Mesendoderm (in vitro differentiated cells): ENCODE results near the gene CNTLN.
A peak's percentile ranks its signal among the peaks of the same experiment; 100 is the strongest.
"Not testable (repeated sequence)": the region's sequence is repeated elsewhere in the genome, so short reads cannot be mapped to it uniquely, and the experiment has no call there.

Source experiments
- DNase-seq: peaks from one replicate; pipeline ENCODE4 v3.0.0; 2013
- H2AK5ac ChIP-seq: 2 replicates; pipeline ENCODE4 v1.6.1; 2013; ENCODE audit warnings: low read length, inconsistent platforms
- H2BK120ac ChIP-seq: 2 replicates; pipeline ENCODE4 v1.6.1; 2013; ENCODE audit warnings: low read depth, mild to moderate bottlenecking, low read length, moderate library complexity, mixed read lengths
- H2BK15ac ChIP-seq: replicated peaks from 2 replicates; pipeline ENCODE4 v1.6.1; 2013; ENCODE audit warnings: low read depth, mild to moderate bottlenecking, moderate library complexity
- H2BK5ac ChIP-seq: 2 replicates; pipeline ENCODE4 v1.6.1; 2013; ENCODE audit warnings: low read length, inconsistent platforms
- H3K18ac ChIP-seq: 2 replicates; pipeline ENCODE4 v1.6.1; 2013; ENCODE audit warnings: mild to moderate bottlenecking, low read length, mixed read lengths
- H3K23ac ChIP-seq: one replicate; pipeline ENCODE4 v1.6.1; 2013; ENCODE audit warnings: low read length
- H3K27ac ChIP-seq: 2 replicates; pipeline ENCODE4 v1.5.1; 2013; ENCODE audit warnings: low read depth, mild to moderate bottlenecking, inconsistent platforms, low read length, moderate library complexity
- H3K27me3 ChIP-seq: 2 replicates; pipeline ENCODE4 v1.6.1; 2013; ENCODE audit warnings: low read length, control low read depth, mild to moderate bottlenecking, inconsistent platforms; ENCODE audit not compliant: insufficient read depth, poor library complexity
- H3K36me3 ChIP-seq: 2 replicates; pipeline ENCODE4 v1.6.1; 2013; ENCODE audit warnings: low read length, inconsistent platforms; ENCODE audit not compliant: control insufficient read depth, insufficient read depth
- H3K4ac ChIP-seq: one replicate; pipeline ENCODE4 v1.6.1; 2013; ENCODE audit warnings: low read depth, mild to moderate bottlenecking, low read length, moderate library complexity
- H3K4me1 ChIP-seq: 2 replicates; pipeline ENCODE4 v1.6.1; 2013; ENCODE audit warnings: low read depth, low read length, inconsistent platforms; ENCODE audit not compliant: control insufficient read depth
- H3K4me2 ChIP-seq: 2 replicates; pipeline ENCODE4 v1.6.1; 2013; ENCODE audit warnings: low read length
- H3K4me3 ChIP-seq: 2 replicates; pipeline ENCODE4 v1.5.1; 2013; ENCODE audit warnings: mild to moderate bottlenecking, low read length
- H3K56ac ChIP-seq: one replicate; pipeline ENCODE4 v1.6.1; 2013; ENCODE audit warnings: low read length
- H3K79me1 ChIP-seq: 2 replicates; pipeline ENCODE4 v1.6.1; 2013; ENCODE audit warnings: low read length, inconsistent platforms
- H3K79me2 ChIP-seq: 2 replicates; pipeline ENCODE4 v1.6.1; 2013; ENCODE audit warnings: mild to moderate bottlenecking, low read length; ENCODE audit not compliant: control insufficient read depth, insufficient read depth
- H3K9ac ChIP-seq: 2 replicates; pipeline ENCODE4 v1.6.1; 2013; ENCODE audit warnings: low read length, inconsistent platforms
- H4K5ac ChIP-seq: one replicate; pipeline ENCODE4 v1.6.1; 2013; ENCODE audit warnings: low read length
- H4K8ac ChIP-seq: one replicate; pipeline ENCODE4 v1.6.1; 2013; ENCODE audit warnings: low read depth, mild to moderate bottlenecking, control low read depth, low read length, moderate library complexity
- WGBS: extraction: QIAGEN DNeasy Blood & Tissue Kit; methylation state at CpG from one replicate; pipeline ENCODE4 v1.1.7; 2013; ENCODE audit warnings: low lambda C conversion rate, missing lambda C conversion rate; ENCODE audit not compliant: insufficient coverage; ENCODE audit errors: extremely low coverage; 5-methylcytosine and 5-hydroxymethylcytosine counted together

The CNTLN gene

DNA sequence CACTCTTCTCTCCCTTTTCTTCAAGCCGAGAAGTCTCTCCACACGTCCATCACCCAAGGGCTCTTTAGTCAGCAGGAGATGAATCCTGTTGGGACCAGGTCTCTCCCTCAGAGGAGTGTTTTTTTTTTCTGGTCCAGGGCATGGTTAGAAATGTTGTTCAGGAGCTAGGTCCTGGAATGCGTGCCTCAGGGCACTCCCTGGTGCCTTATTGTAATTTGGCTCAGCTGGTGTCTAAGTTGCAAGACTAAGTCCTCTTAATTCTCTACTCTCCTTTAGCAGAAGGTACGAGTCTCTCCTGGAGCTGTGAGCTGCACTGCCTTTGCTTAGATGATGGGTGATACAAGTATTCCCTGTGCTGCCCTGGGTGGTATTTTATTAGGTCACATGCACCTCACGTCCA, 111.9 kb downstream of the CNTLN start:
- Histone ChIP-seq H3K36me3 (no peaks in the 10 kb centered on the region), H3K9ac (no peak overlapping the region), H3K4me2 (no peak overlapping the region), H4K8ac (no peak overlapping the region), H3K27me3 (no peaks in the 10 kb centered on the region), H2BK5ac (no peak overlapping the region), H2BK120ac (no peak overlapping the region), H3K4me1 (no peaks in the 10 kb centered on the region), H3K23ac (no peak overlapping the region), H3K79me2 (no peaks in the 10 kb centered on the region), H3K4ac (no peak overlapping the region), H3K27ac (no peak overlapping the region), H3K18ac (no peak overlapping the region), H3K79me1 (no peaks in the 10 kb centered on the region), H3K56ac (no peak overlapping the region), H2BK15ac (no peak overlapping the region), H3K4me3 (no peak overlapping the region), H2AK5ac (no peak overlapping the region), H4K5ac (no peak overlapping the region)
- WGBS: no CpG with 5 or more reads among the region's 5 CpGs
- peak; percentile 22 for DNase-seq

DNA sequence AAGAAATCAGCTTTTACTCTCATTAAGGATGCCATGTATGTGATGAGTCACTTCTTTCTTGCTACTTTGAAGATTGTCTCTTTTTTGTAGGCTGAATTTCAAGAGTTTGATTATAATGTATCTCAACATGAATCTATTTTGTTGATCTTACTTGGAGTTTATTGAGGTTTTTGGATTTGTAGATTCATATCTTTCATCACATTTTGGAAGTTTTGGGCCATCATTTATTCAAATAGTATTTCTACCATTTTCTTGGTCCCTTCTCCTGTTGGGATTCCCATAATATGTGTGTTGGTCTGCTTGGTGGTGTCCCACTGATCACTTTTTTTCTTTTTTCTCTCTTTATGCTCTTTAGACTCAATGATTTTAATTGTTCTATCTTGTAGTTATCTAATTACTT, 116.3 kb downstream of the CNTLN start:
- Histone ChIP-seq H2BK15ac (no peak overlapping the region), H2BK120ac (no peak overlapping the region)

GRCh38 chr9:17268531-17269188, 133.8 kb downstream of the CNTLN start:
- not testable (repeated sequence) for H3K18ac ChIP-seq, H4K5ac ChIP-seq, H2BK120ac ChIP-seq, H3K56ac ChIP-seq, H3K79me2 ChIP-seq, H3K27me3 ChIP-seq, H3K79me1 ChIP-seq, H4K8ac ChIP-seq, H2AK5ac ChIP-seq, H2BK15ac ChIP-seq, H3K27ac ChIP-seq, H2BK5ac ChIP-seq, H3K36me3 ChIP-seq, H3K4me2 ChIP-seq, H3K4me3 ChIP-seq, H3K4ac ChIP-seq, H3K4me1 ChIP-seq, H3K9ac ChIP-seq, H3K23ac ChIP-seq
- no CpG with 5 or more reads among the region's 19 CpGs for WGBS
- DNase-seq: peak; percentile 68

More for the DNA sequence above, 116.3 kb downstream of the CNTLN start:
- Histone ChIP-seq H3K18ac (no peak overlapping the region), H3K23ac (no peak overlapping the region), H2AK5ac (no peak overlapping the region), H3K4me3 (no peak overlapping the region), H4K8ac (no peak overlapping the region), H3K79me1 (no peaks in the 10 kb centered on the region), H3K36me3 (no peaks in the 10 kb centered on the region), H3K9ac (no peak overlapping the region), H3K27me3 (no peaks in the 10 kb centered on the region), H3K27ac (no peak overlapping the region), H3K56ac (no peak overlapping the region), H3K4ac (no peak overlapping the region), H3K4me2 (no peak overlapping the region), H4K5ac (no peak overlapping the region), H3K4me1 (no peaks in the 10 kb centered on the region), H3K79me2 (no peaks in the 10 kb centered on the region), H2BK5ac (no peak overlapping the region)
- DNase-seq: no peak

DNA sequence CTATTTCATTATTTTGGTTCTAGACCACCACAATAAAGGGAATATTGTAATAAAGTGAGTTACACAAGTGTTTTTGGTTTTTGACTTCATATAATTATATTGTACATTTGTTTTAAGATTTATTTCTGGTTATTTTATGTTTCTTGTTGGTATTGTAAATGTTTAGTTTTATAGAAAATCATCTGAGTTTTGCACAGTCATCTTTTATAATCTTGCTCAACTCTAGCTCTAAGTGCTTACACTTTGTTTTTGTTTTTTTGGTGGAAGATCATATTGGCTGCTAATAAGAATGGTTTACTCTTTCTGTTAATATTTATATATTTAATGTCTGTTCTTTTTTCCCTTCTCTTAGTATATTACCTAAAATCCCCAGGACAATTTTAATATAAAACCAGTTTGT, 135.0 kb downstream of the CNTLN start:
- Histone ChIP-seq H3K18ac (no peak overlapping the region), H2BK5ac (no peak overlapping the region), H3K79me1 (no peaks in the 10 kb centered on the region), H3K36me3 (no peaks in the 10 kb centered on the region), H4K5ac (no peak overlapping the region), H3K9ac (no peak overlapping the region), H3K23ac (no peak overlapping the region), H3K4me3 (no peak overlapping the region), H3K56ac (no peak overlapping the region), H2AK5ac (no peak overlapping the region), H3K27me3 (no peaks in the 10 kb centered on the region), H2BK120ac (no peak overlapping the region), H3K79me2 (no peaks in the 10 kb centered on the region), H3K27ac (no peak overlapping the region), H4K8ac (no peak overlapping the region), H2BK15ac (no peak overlapping the region), H3K4me2 (no peak overlapping the region), H3K4ac (no peak overlapping the region), H3K4me1 (no peaks in the 10 kb centered on the region)
- DNase-seq: no peak

GRCh38 chr9:17272536-17272935, 137.7 kb downstream of the CNTLN start:
- no peaks in the 10 kb centered on the region for H3K36me3 ChIP-seq
- H3K79me1 ChIP-seq: no peaks in the 10 kb centered on the region
- H3K27ac ChIP-seq: no peak overlapping the region
- no peak overlapping the region for H4K8ac ChIP-seq
- H3K4me2 ChIP-seq: no peak overlapping the region
- H3K18ac ChIP-seq: no peak overlapping the region
- H2BK5ac ChIP-seq: no peak overlapping the region
- H3K4me3 ChIP-seq: no peak overlapping the region
- H3K4me1 ChIP-seq: no peaks in the 10 kb centered on the region
- no peak overlapping the region for H3K56ac ChIP-seq
- H2BK15ac ChIP-seq: no peak overlapping the region
- no peak overlapping the region for H3K23ac ChIP-seq
- H3K4ac ChIP-seq: no peak overlapping the region
- H3K9ac ChIP-seq: no peak overlapping the region
- no peaks in the 10 kb centered on the region for H3K79me2 ChIP-seq
- no peak overlapping the region for H4K5ac ChIP-seq
- no peak overlapping the region for H2BK120ac ChIP-seq
- H2AK5ac ChIP-seq: no peak overlapping the region
- no peak for DNase-seq
- no peaks in the 10 kb centered on the region for H3K27me3 ChIP-seq

GRCh38 chr9:17280350-17281012, 145.6 kb downstream of the CNTLN start:
- Histone ChIP-seq H3K4me1 (no peaks in the 10 kb centered on the region), H3K4me2 (no peak overlapping the region), H3K27ac (no peak overlapping the region), H2BK5ac (no peak overlapping the region), H3K4ac (no peak overlapping the region), H3K36me3 (no peaks in the 10 kb centered on the region), H4K8ac (no peak overlapping the region), H3K79me1 (no peaks in the 10 kb centered on the region), H3K27me3 (no peaks in the 10 kb centered on the region), H3K23ac (no peak overlapping the region), H3K18ac (no peak overlapping the region), H3K9ac (no peak overlapping the region), H2AK5ac (no peak overlapping the region), H3K56ac (no peak overlapping the region), H2BK15ac (no peak overlapping the region), H4K5ac (no peak overlapping the region), H3K79me2 (no peaks in the 10 kb centered on the region), H3K4me3 (no peak overlapping the region), H2BK120ac (no peak overlapping the region)
- DNase-seq: no peak
- WGBS: no CpG with 5 or more reads among the region's 4 CpGs
